ENCODE results near the gene UROC1.

UROC1 gene

DNA sequence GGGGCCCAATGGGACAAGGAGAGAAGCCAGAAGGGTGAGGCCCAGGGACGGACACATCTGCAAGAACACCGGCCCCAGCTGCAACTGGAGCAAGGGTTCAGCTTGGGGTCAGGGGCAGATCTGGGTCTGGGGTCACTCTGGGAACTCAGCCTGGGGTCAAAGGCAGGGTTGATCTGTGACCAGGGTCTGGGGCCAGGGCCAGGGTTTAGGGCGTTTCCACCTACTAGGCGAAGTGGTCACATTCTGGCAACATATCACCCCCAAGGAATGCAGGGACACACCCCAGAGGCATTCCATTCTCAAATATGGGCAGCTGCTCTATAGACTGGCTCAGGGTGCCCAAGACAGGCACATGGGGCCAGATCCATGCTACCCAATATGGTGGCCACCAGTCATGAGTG lies 9.0 kb downstream of the UROC1 start:
- no peak overlapping the region for H3K27ac ChIP-seq (ENCODE audit: low read depth, low read length)
- H3K36me3 ChIP-seq (ENCODE audit: control insufficient read depth in 5 of 5, insufficient read depth in 5 of 5, low read length in 5 of 5) = no peaks in the 10 kb centered on the region
- no peak overlapping the region for H3K4me3 ChIP-seq (ENCODE audit: low read depth in 1 of 5, low read length in 5 of 5)
- H3K4me1 ChIP-seq (ENCODE audit: control insufficient read depth in 5 of 5, insufficient read depth in 5 of 5, low read length in 5 of 5) = no peaks in the 10 kb centered on the region
- H3K27me3 ChIP-seq (ENCODE audit: control insufficient read depth in 5 of 5, insufficient read depth in 4 of 5, low read length in 5 of 5) = peaks cover 0 to 14% (median 4%) of the 10 kb centered on the region in 5 donors
- H3K9ac ChIP-seq (ENCODE audit: low read length in 5 of 5) = no peak overlapping the region
- H3K9me3 ChIP-seq (ENCODE audit: control insufficient read depth in 5 of 5, low read length in 5 of 5) = no peaks in the 10 kb centered on the region

DNA sequence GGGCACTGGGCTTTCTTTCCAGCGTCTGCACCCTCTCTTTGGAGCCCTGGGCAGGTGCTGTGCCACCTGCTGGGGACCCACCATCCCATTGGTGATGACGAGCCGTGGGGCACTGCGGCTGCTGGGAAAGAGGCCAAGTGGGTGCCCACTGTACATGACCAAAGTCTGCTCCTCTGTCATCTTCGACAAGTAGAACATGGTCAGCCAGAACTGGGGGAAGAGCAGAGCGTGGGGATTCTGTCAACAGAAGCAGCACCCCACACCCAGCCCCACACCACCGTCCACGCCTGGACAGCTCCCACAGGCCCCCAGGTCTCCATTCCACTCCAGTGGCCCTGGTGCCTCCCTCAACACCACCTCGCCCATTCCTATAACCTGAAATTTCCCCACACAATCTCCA lies 9.7 kb downstream of the UROC1 start:
- no peaks in the 10 kb centered on the region for H3K36me3 ChIP-seq (ENCODE audit: control insufficient read depth in 5 of 5, insufficient read depth in 5 of 5, low read length in 5 of 5)
- no peaks in the 10 kb centered on the region for H3K9me3 ChIP-seq (ENCODE audit: control insufficient read depth in 5 of 5, low read length in 5 of 5)
- no peak overlapping the region for H3K9ac ChIP-seq (ENCODE audit: low read length in 5 of 5)
- no peak overlapping the region for H3K27ac ChIP-seq (ENCODE audit: low read depth, low read length)
- H3K27me3 ChIP-seq (ENCODE audit: control insufficient read depth in 5 of 5, insufficient read depth in 4 of 5, low read length in 5 of 5) = peaks cover 0 to 14% (median 4%) of the 10 kb centered on the region in 5 donors
- H3K4me1 ChIP-seq (ENCODE audit: control insufficient read depth in 5 of 5, insufficient read depth in 5 of 5, low read length in 5 of 5) = no peaks in the 10 kb centered on the region
- H3K4me3 ChIP-seq (ENCODE audit: low read depth in 1 of 5, low read length in 5 of 5) = no peak overlapping the region

DNA sequence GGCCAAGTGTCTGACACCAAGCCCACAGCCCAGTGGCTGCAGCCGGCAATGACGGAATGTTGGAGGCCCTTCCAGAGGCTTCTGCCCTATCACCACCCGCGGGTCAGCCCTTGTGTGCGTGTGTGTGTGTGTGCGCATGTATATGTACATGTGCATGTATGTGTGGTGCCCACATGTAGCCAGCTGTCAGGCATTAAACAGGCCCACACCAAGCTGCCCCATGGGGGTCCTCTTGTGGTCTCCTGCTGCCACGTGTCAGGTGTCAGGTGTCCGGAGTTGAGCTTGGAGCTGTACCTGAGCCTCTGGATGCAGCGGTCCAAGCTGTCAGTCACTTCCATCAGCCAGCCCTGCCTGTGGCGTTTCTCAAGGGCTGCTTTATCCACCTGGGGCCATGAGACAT lies 13.9 kb downstream of the UROC1 start:
- Histone ChIP-seq H3K27me3 (ENCODE audit: control insufficient read depth in 5 of 5, insufficient read depth in 4 of 5, low read length in 5 of 5) (peaks cover 0 to 14% (median 7%) of the 10 kb centered on the region in 5 donors), H3K9me3 (ENCODE audit: control insufficient read depth in 5 of 5, low read length in 5 of 5) (no peaks in the 10 kb centered on the region), H3K4me3 (ENCODE audit: low read depth in 1 of 5, low read length in 5 of 5) (no peak overlapping the region), H3K4me1 (ENCODE audit: control insufficient read depth in 5 of 5, insufficient read depth in 5 of 5, low read length in 5 of 5) (peaks cover 0 to 3% (median 0%) of the 10 kb centered on the region in 5 donors), H3K9ac (ENCODE audit: low read length in 5 of 5) (no peak overlapping the region), H3K36me3 (ENCODE audit: control insufficient read depth in 5 of 5, insufficient read depth in 5 of 5, low read length in 5 of 5) (no peaks in the 10 kb centered on the region), H3K27ac (ENCODE audit: low read depth, low read length) (no peak overlapping the region)

DNA sequence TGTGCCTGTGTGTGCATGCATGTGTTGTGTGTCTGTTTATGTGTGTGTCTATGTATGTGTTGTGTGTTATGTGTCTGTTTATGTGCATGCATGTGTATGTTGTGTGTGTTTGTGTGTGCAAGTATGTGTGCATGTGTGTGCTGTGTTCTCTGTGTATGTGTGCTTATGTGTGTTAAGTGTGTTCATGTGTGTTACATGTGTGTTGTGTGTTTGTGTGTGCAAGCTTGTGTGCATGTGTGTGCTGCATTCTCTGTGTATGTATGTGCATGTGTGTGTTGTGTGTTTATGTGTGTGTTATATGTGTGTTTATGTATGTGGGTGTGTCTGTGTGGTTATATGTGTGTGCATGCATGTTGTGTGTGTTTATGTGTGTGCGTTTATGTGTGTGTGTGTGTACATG lies 14.9 kb downstream of the UROC1 start:
- no peaks in the 10 kb centered on the region for H3K9me3 ChIP-seq (ENCODE audit: control insufficient read depth in 5 of 5, low read length in 5 of 5)
- no peaks in the 10 kb centered on the region for H3K36me3 ChIP-seq (ENCODE audit: control insufficient read depth in 5 of 5, insufficient read depth in 5 of 5, low read length in 5 of 5)
- H3K4me3 ChIP-seq (ENCODE audit: low read depth in 1 of 5, low read length in 5 of 5) = no peak overlapping the region
- H3K9ac ChIP-seq (ENCODE audit: low read length in 5 of 5) = no peak overlapping the region
- H3K27me3 ChIP-seq (ENCODE audit: control insufficient read depth in 5 of 5, insufficient read depth in 4 of 5, low read length in 5 of 5) = peaks cover 0 to 14% (median 7%) of the 10 kb centered on the region in 5 donors
- H3K4me1 ChIP-seq (ENCODE audit: control insufficient read depth in 5 of 5, insufficient read depth in 5 of 5, low read length in 5 of 5) = peaks cover 0 to 3% (median 0%) of the 10 kb centered on the region in 5 donors
- no peak overlapping the region for H3K27ac ChIP-seq (ENCODE audit: low read depth, low read length)

DNA sequence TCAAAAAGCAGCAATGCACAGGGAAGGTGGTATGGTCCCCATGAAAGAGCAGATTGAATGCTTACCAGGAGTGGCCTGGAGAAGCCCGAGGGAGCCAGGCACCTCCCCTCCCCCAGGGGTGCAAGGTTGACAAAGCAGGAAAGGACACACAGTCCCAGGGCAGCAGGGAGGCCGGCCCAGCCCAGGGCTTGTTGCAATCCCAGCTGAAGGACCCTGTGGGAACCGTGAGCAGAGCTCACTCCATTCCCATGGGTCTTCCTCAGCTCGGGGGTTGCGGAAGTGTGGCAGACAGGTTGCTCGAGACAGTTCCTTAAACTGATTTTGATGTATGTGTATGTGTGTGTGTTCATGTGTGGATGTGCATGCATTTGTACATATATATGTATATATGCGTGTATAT lies 15.8 kb downstream of the UROC1 start:
- no peaks in the 10 kb centered on the region for H3K9me3 ChIP-seq (ENCODE audit: control insufficient read depth in 5 of 5, low read length in 5 of 5)
- peaks cover 0 to 14% (median 7%) of the 10 kb centered on the region in 5 donors for H3K27me3 ChIP-seq (ENCODE audit: control insufficient read depth in 5 of 5, insufficient read depth in 4 of 5, low read length in 5 of 5)
- no peak overlapping the region for H3K4me3 ChIP-seq (ENCODE audit: low read depth in 1 of 5, low read length in 5 of 5)
- no peak overlapping the region for H3K9ac ChIP-seq (ENCODE audit: low read length in 5 of 5)
- no peak overlapping the region for H3K27ac ChIP-seq (ENCODE audit: low read depth, low read length)
- H3K4me1 ChIP-seq (ENCODE audit: control insufficient read depth in 5 of 5, insufficient read depth in 5 of 5, low read length in 5 of 5) = peaks cover 0 to 3% (median 0%) of the 10 kb centered on the region in 5 donors
- no peaks in the 10 kb centered on the region for H3K36me3 ChIP-seq (ENCODE audit: control insufficient read depth in 5 of 5, insufficient read depth in 5 of 5, low read length in 5 of 5)

DNA sequence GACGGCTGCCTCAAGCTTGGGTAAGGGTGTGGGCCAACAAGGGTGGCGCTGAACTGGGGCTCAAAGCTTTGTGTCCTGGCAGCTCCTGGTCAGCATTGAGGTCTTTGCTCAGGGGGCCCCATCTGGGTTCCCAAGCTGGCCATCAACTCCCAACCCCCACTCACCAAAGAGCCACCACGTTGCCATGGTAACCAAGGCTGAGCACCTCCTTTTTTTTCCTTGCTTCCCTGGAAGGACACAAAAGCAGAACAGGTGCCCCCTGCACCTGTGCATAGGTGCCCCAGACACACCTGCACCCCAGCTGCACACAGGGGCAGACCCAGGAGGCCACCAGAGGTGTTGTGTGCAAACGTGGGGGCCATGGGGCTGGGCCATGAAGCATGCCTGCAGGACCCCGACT lies 16.5 kb downstream of the UROC1 start:
- Histone ChIP-seq H3K4me3 (ENCODE audit: low read depth in 1 of 5, low read length in 5 of 5) (no peak overlapping the region), H3K36me3 (ENCODE audit: control insufficient read depth in 5 of 5, insufficient read depth in 5 of 5, low read length in 5 of 5) (no peaks in the 10 kb centered on the region), H3K27ac (ENCODE audit: low read depth, low read length) (no peak overlapping the region), H3K9ac (ENCODE audit: low read length in 5 of 5) (no peak overlapping the region), H3K4me1 (ENCODE audit: control insufficient read depth in 5 of 5, insufficient read depth in 5 of 5, low read length in 5 of 5) (peaks cover 0 to 3% (median 0%) of the 10 kb centered on the region in 5 donors), H3K9me3 (ENCODE audit: control insufficient read depth in 5 of 5, low read length in 5 of 5) (no peaks in the 10 kb centered on the region), H3K27me3 (ENCODE audit: control insufficient read depth in 5 of 5, insufficient read depth in 4 of 5, low read length in 5 of 5) (peaks cover 0 to 14% (median 7%) of the 10 kb centered on the region in 5 donors)

DNA sequence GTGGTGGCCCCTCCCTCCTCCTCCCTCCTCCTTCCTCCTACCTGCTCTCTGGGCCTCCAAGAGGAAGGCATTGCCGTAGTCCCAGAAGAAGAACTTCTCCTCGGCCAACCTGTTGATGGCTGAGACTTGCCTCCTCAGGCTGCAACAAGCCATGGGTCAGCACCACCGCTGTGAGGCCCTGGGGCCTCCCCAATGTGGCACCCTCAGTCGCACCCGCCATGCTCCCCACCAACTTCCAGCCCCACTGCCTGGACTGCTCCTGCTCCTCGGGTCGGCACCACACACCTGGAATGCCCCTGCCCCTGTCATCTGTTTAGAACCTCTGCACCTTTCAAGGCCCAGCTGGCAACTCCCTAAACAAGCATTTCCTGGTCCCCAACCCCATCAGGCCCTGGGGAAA lies 17.6 kb downstream of the UROC1 start:
- Histone ChIP-seq H3K36me3 (ENCODE audit: control insufficient read depth in 5 of 5, insufficient read depth in 5 of 5, low read length in 5 of 5) (no peaks in the 10 kb centered on the region), H3K27ac (ENCODE audit: low read depth, low read length) (no peak overlapping the region), H3K9me3 (ENCODE audit: control insufficient read depth in 5 of 5, low read length in 5 of 5) (no peaks in the 10 kb centered on the region), H3K27me3 (ENCODE audit: control insufficient read depth in 5 of 5, insufficient read depth in 4 of 5, low read length in 5 of 5) (peaks cover 0 to 9% (median 7%) of the 10 kb centered on the region in 5 donors), H3K4me1 (ENCODE audit: control insufficient read depth in 5 of 5, insufficient read depth in 5 of 5, low read length in 5 of 5) (peaks cover 0 to 3% (median 0%) of the 10 kb centered on the region in 5 donors), H3K4me3 (ENCODE audit: low read depth in 1 of 5, low read length in 5 of 5) (no peak overlapping the region), H3K9ac (ENCODE audit: low read length in 5 of 5) (no peak overlapping the region)

DNA sequence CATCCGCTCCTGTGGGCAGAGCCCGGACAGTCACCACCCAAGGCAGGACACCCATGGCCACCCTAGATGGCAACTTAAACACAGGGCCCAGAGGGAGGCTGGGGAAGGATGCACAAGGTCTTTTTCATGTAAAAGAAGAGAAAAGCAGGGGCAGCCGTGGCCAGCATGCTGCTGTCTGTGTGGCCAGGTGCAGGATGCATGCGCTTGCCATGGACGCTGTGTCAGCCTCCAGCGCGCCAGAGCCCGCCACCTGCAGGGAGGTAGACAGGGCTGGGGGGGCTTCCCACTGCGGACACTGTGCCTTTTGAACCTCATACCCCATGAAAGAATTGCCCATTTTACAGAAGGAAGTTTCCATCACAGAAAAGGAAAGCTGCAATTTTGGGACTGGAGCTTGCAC lies 18.2 kb downstream of the UROC1 start:
- Histone ChIP-seq H3K4me3 (ENCODE audit: low read depth in 1 of 5, low read length in 5 of 5) (no peak overlapping the region), H3K36me3 (ENCODE audit: control insufficient read depth in 5 of 5, insufficient read depth in 5 of 5, low read length in 5 of 5) (no peaks in the 10 kb centered on the region), H3K27me3 (ENCODE audit: control insufficient read depth in 5 of 5, insufficient read depth in 4 of 5, low read length in 5 of 5) (peaks cover 0 to 7% (median 5%) of the 10 kb centered on the region in 5 donors), H3K9me3 (ENCODE audit: control insufficient read depth in 5 of 5, low read length in 5 of 5) (no peaks in the 10 kb centered on the region), H3K4me1 (ENCODE audit: control insufficient read depth in 5 of 5, insufficient read depth in 5 of 5, low read length in 5 of 5) (peaks cover 0 to 3% (median 0%) of the 10 kb centered on the region in 5 donors), H3K27ac (ENCODE audit: low read depth, low read length) (no peak overlapping the region), H3K9ac (ENCODE audit: low read length in 5 of 5) (no peak overlapping the region)

DNA sequence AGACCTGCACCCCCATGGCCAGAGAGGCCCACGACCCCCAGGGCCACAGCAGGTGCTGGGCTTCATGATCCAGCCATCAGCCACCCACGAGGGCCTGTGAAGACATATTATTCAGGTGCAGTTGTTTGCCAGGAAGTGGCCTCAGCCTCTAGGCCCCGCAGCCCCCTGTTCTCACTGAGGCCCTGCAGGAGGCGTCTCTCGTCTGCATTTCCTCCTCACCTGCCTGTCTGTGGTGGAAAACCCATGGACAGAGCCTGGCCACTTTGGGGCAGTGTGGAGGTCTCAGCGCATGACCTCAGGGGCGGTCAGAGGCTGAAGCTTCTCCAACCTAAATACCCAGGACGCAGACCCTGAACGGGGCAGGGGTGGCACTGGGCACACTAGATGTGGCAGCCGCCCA lies 18.6 kb downstream of the UROC1 start:
- Histone ChIP-seq H3K36me3 (ENCODE audit: control insufficient read depth in 5 of 5, insufficient read depth in 5 of 5, low read length in 5 of 5) (no peaks in the 10 kb centered on the region), H3K9me3 (ENCODE audit: control insufficient read depth in 5 of 5, low read length in 5 of 5) (no peaks in the 10 kb centered on the region), H3K4me3 (ENCODE audit: low read depth in 1 of 5, low read length in 5 of 5) (no peak overlapping the region), H3K9ac (ENCODE audit: low read length in 5 of 5) (no peak overlapping the region), H3K4me1 (ENCODE audit: control insufficient read depth in 5 of 5, insufficient read depth in 5 of 5, low read length in 5 of 5) (peaks cover 0 to 3% (median 0%) of the 10 kb centered on the region in 5 donors), H3K27me3 (ENCODE audit: control insufficient read depth in 5 of 5, insufficient read depth in 4 of 5, low read length in 5 of 5) (peaks cover 0 to 3% (median 2%) of the 10 kb centered on the region in 5 donors), H3K27ac (ENCODE audit: low read depth, low read length) (no peak overlapping the region)

DNA sequence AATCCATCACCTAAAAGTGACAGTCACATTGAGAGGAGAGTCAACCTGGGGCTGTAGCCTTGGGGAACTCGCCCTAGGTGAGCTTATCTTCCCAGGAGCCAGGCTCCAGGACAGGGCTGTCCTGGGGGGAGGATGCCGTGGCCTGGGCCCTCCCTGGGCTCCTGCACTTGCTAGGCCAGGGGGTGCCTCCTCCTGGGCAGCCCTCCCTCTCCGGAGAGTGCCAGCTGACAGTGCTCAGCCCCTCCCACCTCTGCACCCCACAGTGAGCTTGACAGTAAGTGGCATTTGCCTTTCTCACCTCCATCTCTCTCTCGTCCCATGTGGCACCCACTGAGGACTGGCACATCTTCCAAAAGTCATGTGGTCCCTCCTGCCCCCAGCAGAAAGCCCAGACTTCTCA lies 19.1 kb downstream of the UROC1 start:
- Histone ChIP-seq H3K4me1 (ENCODE audit: control insufficient read depth in 5 of 5, insufficient read depth in 5 of 5, low read length in 5 of 5) (peaks cover 0 to 3% (median 0%) of the 10 kb centered on the region in 5 donors), H3K9me3 (ENCODE audit: control insufficient read depth in 5 of 5, low read length in 5 of 5) (no peaks in the 10 kb centered on the region)

DNA sequence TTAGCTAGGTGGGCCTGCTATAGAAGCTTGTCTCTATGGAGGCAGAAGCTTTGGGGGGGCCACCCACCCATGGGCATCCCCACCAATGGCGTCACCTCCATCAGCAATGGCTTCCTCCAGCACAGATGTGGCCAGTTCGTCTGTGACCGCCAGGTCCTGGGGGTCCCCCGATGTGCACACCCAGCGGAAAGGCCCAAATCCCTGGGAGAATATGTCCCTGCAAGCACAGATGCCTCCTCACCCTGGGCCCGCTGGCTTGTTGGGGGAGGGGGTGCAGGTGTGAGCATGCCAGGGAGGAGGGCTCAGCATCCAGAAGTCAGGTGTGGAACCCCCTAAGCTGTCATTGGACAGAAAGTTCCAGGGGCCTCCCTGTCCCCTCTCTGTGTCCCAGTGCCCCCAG lies 19.6 kb downstream of the UROC1 start:
- H3K4me3 ChIP-seq (ENCODE audit: low read depth in 1 of 5, low read length in 5 of 5) = no peak overlapping the region
- no peaks in the 10 kb centered on the region for H3K36me3 ChIP-seq (ENCODE audit: control insufficient read depth in 5 of 5, insufficient read depth in 5 of 5, low read length in 5 of 5)
- H3K4me1 ChIP-seq (ENCODE audit: control insufficient read depth in 5 of 5, insufficient read depth in 5 of 5, low read length in 5 of 5) = peaks cover 0 to 3% (median 0%) of the 10 kb centered on the region in 5 donors

More for the DNA sequence above, 19.1 kb downstream of the UROC1 start:
- Histone ChIP-seq H3K36me3 (ENCODE audit: control insufficient read depth in 5 of 5, insufficient read depth in 5 of 5, low read length in 5 of 5) (no peaks in the 10 kb centered on the region), H3K9ac (ENCODE audit: low read length in 5 of 5) (no peak overlapping the region), H3K27ac (ENCODE audit: low read depth, low read length) (no peak overlapping the region), H3K27me3 (ENCODE audit: control insufficient read depth in 5 of 5, insufficient read depth in 4 of 5, low read length in 5 of 5) (peaks cover 0 to 3% (median 0%) of the 10 kb centered on the region in 5 donors), H3K4me3 (ENCODE audit: low read depth in 1 of 5, low read length in 5 of 5) (no peak overlapping the region)

More for the DNA sequence above, 19.6 kb downstream of the UROC1 start:
- no peak overlapping the region for H3K9ac ChIP-seq (ENCODE audit: low read length in 5 of 5)
- H3K27me3 ChIP-seq (ENCODE audit: control insufficient read depth in 5 of 5, insufficient read depth in 4 of 5, low read length in 5 of 5) = peaks cover 0 to 3% (median 0%) of the 10 kb centered on the region in 5 donors
- H3K9me3 ChIP-seq (ENCODE audit: control insufficient read depth in 5 of 5, low read length in 5 of 5) = no peaks in the 10 kb centered on the region
- H3K27ac ChIP-seq (ENCODE audit: low read depth, low read length) = no peak overlapping the region

Measured in subcutaneous abdominal adipose tissue (tissue), 5 donors.